GM21360 (cell line): ENCODE data around the gene SH3PXD2A.
"Not testable (repeated sequence)": the region's sequence is repeated elsewhere in the genome, so short reads cannot be mapped to it uniquely, and the experiment has no call there.

Source experiments
- ATAC-seq: cut with Tn5 transposase; IDR thresholded peaks from one replicate; pipeline ENCODE4 v1.9.1; 2021; ENCODE audit warnings: mild to moderate bottlenecking, moderate library complexity; ENCODE audit not compliant: unreplicated experiment

Gene SH3PXD2A

DNA sequence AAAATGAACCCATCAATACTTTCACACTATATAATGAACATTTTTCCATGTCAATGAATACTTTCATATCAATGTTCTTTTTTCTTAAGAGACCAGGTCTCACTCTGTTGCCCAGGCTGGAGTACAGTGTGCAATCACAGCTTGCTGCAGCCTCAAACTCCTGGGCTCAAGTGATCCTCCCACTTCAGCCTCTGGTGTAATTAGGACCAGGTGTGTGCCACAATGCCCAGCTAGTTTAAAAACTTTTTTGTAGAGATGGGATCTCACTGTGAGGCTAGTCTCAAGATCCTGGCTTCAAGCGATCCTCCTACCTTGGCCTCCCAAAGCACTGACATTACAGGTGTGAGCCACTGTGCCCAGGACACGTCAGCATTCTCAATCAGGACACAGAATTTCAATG is 85.2 kb downstream of the SH3PXD2A start:
- no peak for ATAC-seq

DNA sequence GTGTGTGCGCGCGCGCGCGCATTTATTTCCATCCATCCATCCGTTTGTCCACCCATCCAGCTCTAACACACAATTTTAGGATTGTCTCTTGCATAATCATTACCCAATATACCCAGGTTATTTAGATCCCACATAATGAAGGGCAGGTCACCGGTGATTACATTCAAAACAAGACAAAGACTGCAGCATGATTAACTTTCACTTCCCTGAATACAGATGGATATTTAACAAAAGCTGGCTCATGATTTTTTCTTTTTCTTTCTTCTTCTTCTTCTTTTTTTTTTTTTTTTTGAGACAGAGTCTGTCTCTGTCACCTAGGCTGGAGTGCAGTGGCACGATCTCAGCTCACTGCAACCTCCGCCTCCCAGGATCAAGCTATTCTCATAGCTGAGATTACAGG is 86.2 kb downstream of the SH3PXD2A start:
- no peak for ATAC-seq

DNA sequence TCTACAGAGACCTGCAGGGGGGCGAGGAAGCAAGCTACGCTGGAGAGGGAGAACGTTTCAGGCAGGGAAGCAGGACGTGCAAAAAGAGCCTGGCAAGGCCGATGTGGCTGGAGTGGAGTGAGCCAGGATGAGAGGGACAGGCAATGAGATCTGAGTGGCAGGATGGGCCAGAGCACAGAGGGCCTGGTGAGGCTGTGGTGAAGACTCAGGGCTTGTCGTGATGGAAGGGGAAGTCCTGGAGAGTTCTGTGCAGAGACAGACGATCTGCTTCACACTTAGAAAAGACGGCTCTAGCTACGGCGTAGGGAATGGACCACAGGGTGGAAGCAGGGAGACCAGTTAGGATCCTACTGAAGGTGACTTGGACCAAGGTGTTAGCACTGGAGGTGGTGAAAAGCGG is 87.0 kb downstream of the SH3PXD2A start:
- ATAC-seq: no peak

DNA sequence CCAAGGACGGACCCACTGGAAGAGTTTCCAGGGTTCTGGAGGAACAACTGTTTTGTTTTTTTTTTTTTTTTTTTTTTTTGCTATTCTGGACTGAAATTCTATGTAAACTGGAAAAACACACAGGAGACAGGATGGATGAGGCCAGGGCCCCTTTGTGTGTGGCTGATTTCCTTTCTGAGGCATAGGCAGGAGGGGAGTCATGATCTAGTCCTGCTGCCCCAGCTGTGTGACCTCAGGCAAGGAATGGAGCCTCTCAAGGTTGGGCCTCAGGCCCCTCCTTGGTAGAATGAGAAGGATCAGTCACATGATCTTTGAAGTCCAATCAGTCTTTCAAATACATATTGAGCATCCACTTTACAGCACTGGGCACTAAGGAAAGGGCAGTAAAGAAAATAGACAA is 87.6 kb downstream of the SH3PXD2A start:
- no peak for ATAC-seq

DNA sequence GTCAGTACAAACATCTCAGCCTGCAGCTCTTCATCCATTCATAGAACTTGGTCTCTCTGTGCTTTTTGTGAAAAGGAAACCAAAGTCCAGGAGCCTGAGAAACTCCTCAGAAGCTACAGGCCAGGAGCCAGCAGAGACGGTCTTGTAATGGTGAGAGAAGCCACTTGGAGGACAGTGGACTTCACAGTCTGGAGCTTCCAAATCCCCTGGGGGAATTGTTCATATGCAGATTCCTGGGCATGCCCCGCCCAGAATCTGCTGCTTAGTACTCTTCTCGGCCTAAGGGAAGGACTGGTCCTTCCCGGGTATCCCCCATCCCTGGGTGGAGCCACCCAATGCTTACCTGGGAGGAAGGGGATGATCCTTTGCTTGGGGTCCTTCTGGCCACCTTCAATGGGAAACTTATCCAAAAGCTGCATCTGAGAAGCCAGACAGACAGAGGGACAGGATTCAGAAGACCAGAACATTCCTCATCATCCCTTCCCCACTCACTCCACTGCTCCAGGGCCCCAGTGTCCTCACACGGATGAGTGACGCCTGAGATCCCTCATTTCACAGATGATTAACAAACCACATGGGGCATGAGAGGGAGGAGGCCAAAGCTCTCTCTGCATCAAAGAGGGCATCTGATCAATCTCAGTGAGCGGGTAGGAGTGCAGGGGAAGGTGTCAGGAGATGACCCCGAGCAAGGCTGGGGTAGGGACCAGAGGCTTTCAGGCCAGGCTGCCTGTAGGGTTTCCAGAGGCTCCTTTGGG is 88.4 kb downstream of the SH3PXD2A start:
- no peak for ATAC-seq

DNA sequence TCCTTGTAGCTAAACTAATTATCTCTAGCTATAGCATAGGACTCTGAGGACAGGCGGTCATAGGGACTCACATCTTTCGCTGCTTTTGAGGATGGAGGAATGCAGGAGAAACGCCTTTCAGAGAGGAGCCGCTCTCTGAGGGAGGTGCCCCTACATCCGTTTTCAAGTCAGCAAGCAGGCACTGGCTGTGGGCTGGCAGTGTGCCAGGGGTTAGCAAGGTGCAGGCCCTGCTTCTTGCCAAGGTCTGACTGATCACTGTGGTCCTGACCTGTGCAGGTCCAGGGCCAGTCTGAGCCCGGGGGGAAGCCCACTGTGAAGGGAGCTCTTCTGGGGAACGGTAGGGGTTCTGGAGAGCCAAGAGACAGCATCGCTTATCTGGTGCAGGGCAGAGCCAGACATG is 89.4 kb downstream of the SH3PXD2A start:
- ATAC-seq: no peak

DNA sequence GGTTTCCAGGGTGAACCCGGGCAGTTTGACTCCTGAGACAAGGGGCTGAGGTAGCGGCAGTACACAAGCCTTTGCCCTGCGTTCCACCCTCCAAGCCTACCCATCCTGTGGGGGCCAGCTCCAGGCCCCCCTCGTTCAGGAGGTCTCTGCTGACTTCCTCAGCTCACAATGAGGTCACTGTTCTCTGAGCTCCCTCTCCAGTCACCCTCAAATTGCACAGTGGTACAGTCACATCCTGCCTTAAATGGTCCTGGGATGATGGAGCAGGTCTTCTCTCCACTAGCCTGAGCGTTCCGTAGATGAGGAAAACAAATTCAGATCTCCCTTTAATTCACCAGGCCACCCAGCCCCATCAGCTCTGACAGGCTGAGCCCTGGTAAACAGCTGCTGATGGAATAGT is 90.2 kb downstream of the SH3PXD2A start:
- no peak for ATAC-seq

DNA sequence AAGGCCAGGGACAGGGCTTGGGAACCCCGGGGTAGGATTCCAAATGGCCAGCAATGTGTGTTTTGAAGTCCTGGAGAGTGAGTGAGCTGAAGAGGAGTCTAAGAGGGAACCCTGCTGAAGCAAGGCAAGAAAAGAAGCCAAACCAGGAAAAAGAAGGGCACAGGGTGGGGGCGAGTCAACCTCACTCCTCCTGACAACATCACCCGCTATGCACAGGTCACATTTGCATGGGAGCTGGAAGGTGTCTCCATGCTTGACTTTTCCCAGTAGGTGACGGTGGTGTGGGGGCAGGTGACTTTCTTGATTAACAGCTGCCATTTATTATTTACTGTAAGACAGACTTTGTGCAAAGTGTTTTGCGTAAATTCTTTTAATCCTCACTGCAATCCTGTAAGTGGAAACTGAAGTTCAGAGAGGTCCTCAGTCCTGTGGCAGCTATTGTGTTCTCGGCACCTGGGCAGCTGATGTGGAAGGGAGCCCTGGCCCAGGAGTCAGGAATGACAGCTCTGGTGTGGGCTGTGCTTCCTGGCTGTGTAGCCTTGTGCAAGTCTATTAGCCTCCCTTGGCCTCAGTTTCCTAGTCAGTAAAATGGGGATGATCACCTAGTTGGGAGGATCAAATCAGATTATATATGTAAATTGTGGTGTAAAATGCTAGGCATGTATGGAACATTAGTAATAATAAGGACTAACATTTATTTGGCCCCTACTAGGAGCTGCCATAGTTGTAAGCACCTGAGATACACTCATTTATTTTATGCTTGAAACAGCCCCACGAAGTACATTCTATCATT is 90.9 kb downstream of the SH3PXD2A start:
- no peak for ATAC-seq

DNA sequence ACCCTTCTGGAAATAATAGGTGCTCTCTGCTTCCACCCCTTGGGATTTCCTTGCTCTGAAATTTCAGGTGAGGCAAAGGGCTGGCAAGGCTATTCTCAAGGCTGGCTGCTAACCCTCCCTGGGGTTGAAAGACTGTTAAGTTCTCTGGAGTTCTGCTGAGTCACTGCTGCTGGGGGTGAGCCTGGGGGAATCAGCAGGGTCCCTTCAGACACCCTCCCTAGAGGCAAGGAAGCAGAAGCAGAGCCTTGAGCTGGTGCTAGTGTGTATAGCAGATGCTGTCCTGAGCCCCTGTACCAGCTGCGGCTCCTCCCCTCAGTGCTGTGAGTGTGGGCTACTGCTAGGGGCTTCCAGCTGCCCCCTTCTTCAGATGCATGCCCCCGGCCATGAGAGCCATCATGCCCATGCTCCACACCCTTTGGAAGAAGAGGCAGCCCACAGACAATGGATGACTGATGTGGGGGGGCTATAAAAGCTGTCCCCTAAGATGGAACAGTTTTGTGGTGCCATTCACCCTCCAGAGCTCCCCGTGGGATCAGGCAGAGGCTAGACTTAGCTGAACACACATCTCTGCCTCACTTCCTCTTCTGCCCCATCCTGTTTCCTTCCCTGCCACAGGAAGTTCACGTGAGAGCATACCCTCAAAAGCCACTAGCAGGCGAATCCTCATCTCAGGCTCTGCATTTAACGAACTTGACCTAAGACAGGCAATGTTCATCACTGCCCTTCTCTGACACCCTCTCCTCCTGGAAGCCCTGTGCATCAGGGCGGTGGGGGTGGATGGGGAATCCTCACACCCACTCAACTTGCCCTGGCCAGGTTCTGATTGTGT is 91.8 kb downstream of the SH3PXD2A start:
- ATAC-seq: no peak

DNA sequence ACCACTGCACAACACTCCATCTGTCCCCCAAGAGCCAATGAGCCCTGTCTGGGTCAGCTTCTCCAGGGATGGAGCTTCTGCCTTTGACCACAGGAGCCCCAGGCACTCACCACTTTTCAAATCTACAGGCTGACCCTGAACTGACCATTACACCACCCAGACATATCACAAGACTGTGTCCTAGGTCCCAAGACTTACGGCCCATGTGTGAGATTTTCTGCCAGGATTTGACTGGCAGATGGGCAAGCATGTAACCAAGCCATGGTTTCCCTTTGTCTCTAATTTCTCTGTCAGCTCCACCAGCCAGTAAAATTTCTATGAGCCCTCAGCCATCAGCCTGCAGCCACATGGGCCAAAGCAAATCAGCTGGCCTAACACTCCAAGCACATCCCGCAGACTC is 92.5 kb downstream of the SH3PXD2A start:
- ATAC-seq: no peak

DNA sequence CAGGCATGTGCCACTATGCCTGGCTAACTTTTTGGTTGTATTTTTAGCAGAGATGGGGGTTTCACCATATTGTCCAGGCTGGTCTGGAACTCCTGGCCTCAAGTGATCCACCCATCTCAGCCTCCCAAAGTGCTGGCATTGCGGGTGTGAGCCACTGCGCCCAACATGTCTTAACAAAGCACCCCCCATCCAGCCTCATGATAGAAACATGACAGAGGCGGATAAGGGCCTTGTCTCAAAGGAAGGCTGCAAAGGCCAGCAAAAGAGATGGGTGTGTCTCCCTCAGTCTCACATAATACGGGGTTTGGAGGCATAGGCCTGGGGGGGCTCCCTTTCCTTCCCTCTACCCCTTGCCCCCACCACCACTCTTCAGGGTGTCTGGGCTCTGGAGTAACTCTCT is 93.2 kb downstream of the SH3PXD2A start:
- no peak for ATAC-seq

DNA sequence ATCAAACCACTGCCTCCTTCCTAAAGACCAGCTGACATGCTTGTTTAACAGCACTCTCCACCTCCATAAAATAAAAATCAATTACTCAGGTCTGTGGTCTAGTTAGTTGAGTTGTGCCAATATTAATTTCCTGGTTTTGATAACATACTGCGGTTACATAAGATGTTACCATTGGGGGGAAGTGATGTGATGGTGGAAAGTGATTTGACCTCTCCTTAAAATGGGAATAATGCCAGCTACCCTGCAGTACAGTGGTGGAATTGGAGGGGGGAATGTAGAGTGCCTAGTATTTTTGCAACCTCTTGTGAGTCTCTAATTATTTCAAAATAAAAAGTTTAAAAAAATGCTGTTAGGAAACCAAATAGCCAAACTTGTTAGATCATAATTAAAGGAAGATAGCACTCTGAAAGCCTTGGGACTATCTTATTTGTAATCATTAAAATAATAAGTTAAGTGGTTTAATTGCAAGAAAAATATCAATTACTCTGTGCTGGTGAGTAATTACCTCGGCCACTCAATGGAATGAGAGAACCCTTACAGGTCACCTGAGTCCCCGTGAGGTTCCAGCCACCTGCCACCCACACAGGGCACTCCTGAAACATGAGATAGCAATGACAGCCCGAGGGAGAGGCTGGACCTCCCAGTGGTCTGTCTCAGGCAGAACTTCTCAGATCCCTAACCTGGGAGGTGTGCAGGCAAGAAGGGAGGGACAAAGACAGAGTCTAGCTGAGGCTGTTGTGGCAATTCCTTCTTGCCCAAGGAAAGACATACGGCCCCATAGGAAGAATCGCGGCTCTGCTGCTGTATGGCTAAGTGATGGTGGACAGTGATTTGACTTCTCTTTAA is 94.1 kb downstream of the SH3PXD2A start:
- ATAC-seq: no peak

DNA sequence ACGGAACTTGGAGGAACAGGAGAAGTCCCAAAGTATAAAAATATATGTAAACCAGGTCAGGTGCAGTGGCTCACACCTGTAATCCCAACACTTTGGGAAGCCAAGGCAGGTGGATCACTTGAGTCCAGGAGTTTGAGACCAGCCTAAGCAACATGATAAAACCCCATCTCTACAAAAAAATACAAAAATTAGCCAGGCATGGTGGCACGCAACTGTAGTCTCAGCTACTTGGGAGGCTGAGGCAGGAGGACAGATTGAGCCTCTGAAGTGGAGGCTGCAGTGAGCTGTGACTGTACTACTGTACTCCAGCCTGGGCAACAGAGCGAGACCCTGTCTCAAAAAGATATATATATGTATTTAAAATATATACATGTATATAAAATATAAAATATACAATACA is 95.1 kb downstream of the SH3PXD2A start:
- not testable (repeated sequence) for ATAC-seq

DNA sequence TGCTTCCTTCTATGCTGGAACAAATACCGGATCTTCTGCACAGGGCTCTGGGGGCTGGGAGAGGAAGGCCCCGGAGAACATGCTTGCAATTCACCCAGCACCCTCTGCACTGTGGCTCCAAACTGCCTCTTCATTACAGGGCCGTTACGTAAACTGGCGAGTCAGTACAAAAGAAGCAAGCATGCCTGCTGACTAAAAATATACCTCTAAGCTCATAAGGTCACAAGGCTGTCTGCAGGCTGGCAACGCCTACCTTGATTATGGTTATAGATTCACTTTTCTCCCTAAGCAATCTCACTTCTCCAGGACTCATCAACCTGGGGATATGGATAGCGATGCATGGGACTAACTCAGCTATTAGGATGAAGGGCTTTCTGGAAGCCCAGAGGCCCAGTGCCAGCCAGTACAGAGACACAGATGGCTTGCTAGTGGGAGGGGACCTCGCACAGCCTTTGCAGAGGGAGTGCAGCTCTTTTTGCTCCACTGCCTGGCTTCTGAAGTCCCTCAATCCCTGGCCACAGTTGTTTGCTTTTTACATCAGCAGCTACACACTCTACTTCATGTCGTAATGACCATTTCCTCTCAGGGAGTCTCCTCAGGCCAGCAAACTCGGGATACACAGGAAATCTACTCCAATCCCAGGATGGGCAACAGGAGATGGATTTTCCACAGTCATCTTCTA is 96.1 kb downstream of the SH3PXD2A start:
- no peak for ATAC-seq

DNA sequence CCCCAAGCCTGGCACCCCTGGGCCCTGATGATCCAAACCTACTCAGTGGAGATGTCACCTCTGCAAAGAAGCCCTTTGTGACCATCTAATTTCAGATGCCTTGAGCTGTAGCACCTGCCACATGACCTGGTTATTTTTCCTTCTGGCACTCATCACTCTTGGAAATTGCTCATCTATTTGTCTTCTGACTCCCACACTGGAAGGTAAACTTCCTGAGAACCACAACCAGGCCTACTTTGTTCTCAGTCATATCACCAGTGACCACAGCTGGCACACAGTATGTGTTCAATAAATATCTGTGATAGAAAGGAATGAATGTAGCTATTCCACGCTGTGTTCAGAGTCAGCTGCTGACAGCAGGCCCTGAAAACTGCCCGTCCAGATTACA is 97.1 kb downstream of the SH3PXD2A start:
- ATAC-seq: no peak

DNA sequence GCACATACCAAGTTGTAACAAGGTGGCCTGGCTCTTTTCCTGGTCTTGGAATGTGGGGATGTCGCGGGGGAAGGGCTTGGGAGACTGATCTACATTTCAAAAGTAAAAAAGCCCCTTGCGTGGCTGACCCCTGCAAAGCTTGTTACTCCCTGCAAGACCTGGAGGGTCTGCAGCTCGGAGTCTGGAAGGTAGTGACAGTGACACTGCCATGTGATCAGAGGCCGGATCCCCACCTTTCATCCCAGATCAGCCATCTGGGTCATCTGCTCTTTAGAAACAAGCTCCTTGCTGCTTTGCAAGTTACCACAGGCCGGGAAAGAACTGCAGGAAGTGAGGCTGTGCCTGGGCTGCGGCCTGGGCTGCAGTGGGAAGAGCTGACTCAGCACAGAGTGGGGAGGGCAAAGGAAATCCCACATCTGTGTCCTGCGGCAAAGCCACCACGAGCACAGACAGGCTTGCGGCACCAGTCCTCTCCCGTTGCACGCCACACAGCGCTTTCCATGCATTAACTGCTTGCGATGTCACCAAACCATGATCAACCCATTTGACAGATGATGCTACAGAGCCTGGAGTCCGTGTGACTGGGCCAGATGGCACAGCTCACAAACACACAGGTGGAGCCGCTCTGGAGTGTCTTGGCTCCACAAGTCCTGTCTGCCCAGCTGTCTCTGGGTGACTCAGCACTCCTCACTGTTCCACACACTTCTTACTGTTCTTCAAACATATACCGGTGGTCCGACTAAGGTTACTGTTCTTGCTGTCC is 97.7 kb downstream of the SH3PXD2A start:
- no peak for ATAC-seq

DNA sequence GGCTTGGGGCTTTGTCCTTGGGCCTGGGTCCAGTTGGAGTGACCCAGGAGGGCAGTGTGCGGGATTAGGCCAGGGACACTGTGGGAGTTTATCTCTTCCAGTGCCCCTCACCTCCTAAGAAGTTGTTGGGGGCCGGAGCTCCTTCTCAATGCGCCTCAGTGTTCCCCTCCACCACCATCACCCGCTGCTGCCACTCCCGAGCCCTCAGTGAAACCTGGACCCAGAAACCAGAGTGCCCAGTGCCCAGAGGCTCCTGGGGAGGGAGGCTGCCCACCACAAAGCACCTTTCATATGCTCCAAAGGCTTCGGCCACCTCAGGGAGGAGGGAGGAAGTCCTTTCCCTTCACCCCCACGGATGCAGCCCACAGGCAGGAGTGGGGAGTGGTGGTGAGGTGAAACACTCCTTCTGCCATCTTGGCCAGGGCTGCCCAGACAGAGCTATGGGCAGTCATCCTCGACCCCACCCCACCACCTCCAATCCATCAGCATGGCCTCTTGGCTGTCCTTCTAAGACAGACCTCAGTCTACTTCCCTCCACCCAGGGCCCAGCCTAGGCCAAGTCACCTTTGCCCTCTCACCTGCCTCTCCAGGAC is 99.0 kb downstream of the SH3PXD2A start:
- no peak for ATAC-seq

DNA sequence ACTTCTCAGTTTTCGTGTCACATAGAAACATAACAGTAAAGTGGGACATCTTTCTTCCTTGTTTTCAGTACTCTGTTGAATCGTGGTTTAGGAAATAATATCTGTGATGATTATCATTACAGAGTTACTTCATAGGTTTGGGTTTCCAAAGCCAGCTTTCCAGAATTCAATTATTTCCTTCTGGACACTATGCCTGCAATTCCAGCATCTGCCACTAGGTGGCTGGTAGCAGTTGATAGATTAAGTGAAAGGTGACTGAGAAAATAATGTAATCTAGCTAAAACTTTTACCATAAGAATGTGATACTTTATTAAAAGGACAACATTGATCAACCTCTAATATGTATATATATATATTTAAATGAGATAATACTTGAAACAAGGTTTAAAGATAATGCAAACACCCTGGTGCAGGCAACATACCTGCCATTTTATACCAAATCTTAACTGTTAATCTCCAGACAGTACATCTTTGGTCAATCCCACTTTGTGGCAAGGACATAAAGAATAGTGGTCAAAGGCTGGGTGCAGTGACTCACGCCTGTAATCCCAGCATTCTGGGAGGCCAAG is 102.6 kb downstream of the SH3PXD2A start:
- ATAC-seq: no peak
